ENCODE data around the gene PRR5.
"Not testable (repeated sequence)": the region's sequence is repeated elsewhere in the genome, so short reads cannot be mapped to it uniquely, and the experiment has no call there.

The PRR5 gene

GRCh38 chr22:44701824-44702478 is at the start of gene PRR5:
Gene PRR5, plus strand, starts transcription at chr22:44702204. Its CDS starts 271 bp downstream, at chr22:44702475.
- DNase-seq: peak; percentile 94

- not testable (repeated sequence) for DNase-seq
Measured at GRCh38 chr22:44652866-44653265, 49.1 kb upstream of the PRR5 start.

- no peak for DNase-seq
Measured at GRCh38 chr22:44658311-44658953, 43.6 kb upstream of the PRR5 start.

- DNase-seq: no peak
Measured at GRCh38 chr22:44659140-44659539, 42.9 kb upstream of the PRR5 start.

GRCh38 chr22:44660051-44660830 is 41.8 kb upstream of the PRR5 start:
- DNase-seq: no peak

- DNase-seq: no peak
Measured at GRCh38 chr22:44661070-44661469, 40.9 kb upstream of the PRR5 start.

- DNase-seq: no peak
Measured at GRCh38 chr22:44661659-44662569, 40.1 kb upstream of the PRR5 start.

GRCh38 chr22:44663256-44663999 is 38.6 kb upstream of the PRR5 start:
- no peak for DNase-seq

- peak; percentile 88 for DNase-seq
Measured at GRCh38 chr22:44664149-44664548, 37.9 kb upstream of the PRR5 start.

- peak; percentile 52 for DNase-seq
Measured at GRCh38 chr22:44665115-44665514, 36.9 kb upstream of the PRR5 start.

- no peak for DNase-seq
Measured at GRCh38 chr22:44666207-44666585, 35.8 kb upstream of the PRR5 start.

- DNase-seq: no peak
Measured at GRCh38 chr22:44667276-44667675, 34.7 kb upstream of the PRR5 start.

GRCh38 chr22:44667829-44668189 is 34.2 kb upstream of the PRR5 start:
- no peak for DNase-seq

GRCh38 chr22:44668190-44668885 is 33.7 kb upstream of the PRR5 start:
- DNase-seq: no peak

- DNase-seq: no peak
Measured at GRCh38 chr22:44668886-44669521, 33.0 kb upstream of the PRR5 start.

GRCh38 chr22:44669561-44669976 is 32.4 kb upstream of the PRR5 start:
- peak; percentile 41 for DNase-seq

GRCh38 chr22:44670220-44670988 is 31.6 kb upstream of the PRR5 start:
- DNase-seq: no peak

GRCh38 chr22:44671742-44672141 is 30.3 kb upstream of the PRR5 start:
- DNase-seq: peak; percentile 88

GRCh38 chr22:44672632-44673031 is 29.4 kb upstream of the PRR5 start:
- no peak for DNase-seq

GRCh38 chr22:44673406-44673805 is 28.6 kb upstream of the PRR5 start:
- no peak for DNase-seq
